NCI-H1694 treated with DMSO at 0.1 percent for 48 hours (cell line): ENCODE data around the gene PDE6B.
"Not testable (repeated sequence)": the region's sequence is repeated elsewhere in the genome, so short reads cannot be mapped to it uniquely, and the experiment has no call there.

Experiments used
- DNase-seq: peaks from one replicate; lab custom pipeline; 2025; lab: John Stamatoyannopoulos, UW

PDE6B gene

GRCh38 chr4:624705-625590, at the start of gene PDE6B:
Gene PDE6B (plus strand): TSS chr4:625573. CDS start chr4:625627, 54 bp downstream.
- no peak for DNase-seq

GRCh38 chr4:576245-576821, 49.0 kb upstream of the PDE6B start, which contains the start of gene TMEM271:
Gene TMEM271 (minus strand): TSS chr4:576295. CDS start chr4:576062, 233 bp downstream.
- DNase-seq = no peak

- DNase-seq = no peak
Measured at GRCh38 chr4:576991-577498, 48.3 kb upstream of the PDE6B start.

- DNase-seq = no peak
Measured at GRCh38 chr4:577499-578450, 47.6 kb upstream of the PDE6B start.

GRCh38 chr4:578451-579443, 46.6 kb upstream of the PDE6B start:
- no peak for DNase-seq

GRCh38 chr4:579543-580175, 45.7 kb upstream of the PDE6B start:
- DNase-seq = no peak

GRCh38 chr4:581181-581580, 44.2 kb upstream of the PDE6B start:
- DNase-seq = no peak

- no peak for DNase-seq
Measured at GRCh38 chr4:581753-582361, 43.5 kb upstream of the PDE6B start.

- no peak for DNase-seq
Measured at GRCh38 chr4:583820-584219, 41.6 kb upstream of the PDE6B start.

- DNase-seq = no peak
Measured at GRCh38 chr4:587671-588350, 37.6 kb upstream of the PDE6B start.

- no peak for DNase-seq
Measured at GRCh38 chr4:588351-588849, 37.0 kb upstream of the PDE6B start.

- no peak for DNase-seq
Measured at GRCh38 chr4:589219-589963, 36.0 kb upstream of the PDE6B start.

GRCh38 chr4:590313-590841, 35.0 kb upstream of the PDE6B start:
- DNase-seq = no peak

GRCh38 chr4:592178-592577, 33.2 kb upstream of the PDE6B start:
- DNase-seq = not testable (repeated sequence)

GRCh38 chr4:592825-593520, 32.4 kb upstream of the PDE6B start:
- no peak for DNase-seq

GRCh38 chr4:598925-599324, 26.4 kb upstream of the PDE6B start:
- DNase-seq = no peak

GRCh38 chr4:600166-600565, 25.2 kb upstream of the PDE6B start:
- DNase-seq = no peak
